Body of pancreas (tissue), 4 donors: ENCODE measurements around the gene USF3. TPM values are rescaled to one million over a fixed set of nuclear protein-coding genes. Genes with fewer than 3 reads are reported as not detected.

ENCODE experiments used
- ATAC-seq: fragments of 150-250 bp; one replicate; pipeline ENCODE4 v1.9.1; 2016
- DNase-seq, 4 donors: peaks; one replicate each; pipeline ENCODE4 v3.0.0-alpha.2; 2019
- H3K27ac ChIP-seq, 4 donors: fragments of 200-600 bp; sonication (generic); 1 replicate in 3 of 4; 2 replicates in 1 of 4; pipeline versions ENCODE4 v1.5.1 to v1.6.1; 2016 to 2019; ENCODE audit warnings: mild to moderate bottlenecking in 1 of 4, mixed read lengths in 1 of 4, moderate library complexity in 1 of 4
- H3K27me3 ChIP-seq, 2 donors: fragments of 200-600 bp; sonication (generic); one replicate each; pipeline ENCODE4 v1.6.0; 2016; ENCODE audit warnings: mild to moderate bottlenecking in 1 of 2
- H3K36me3 ChIP-seq, 2 donors: fragments of 200-600 bp; sonication (generic); replicated peaks in 1 of 2; 2 replicates each; pipeline ENCODE4 v1.5.1; 2016; ENCODE audit warnings: low read depth in 2 of 2; ENCODE audit not compliant: insufficient read depth in 1 of 2
- H3K4me1 ChIP-seq: fragments of 200-600 bp; sonication (generic); one replicate; pipeline ENCODE4 v1.6.0; 2016
- H3K4me3 ChIP-seq, 2 donors: fragments of 200-600 bp; sonication (generic); 1 replicate in 1 of 2; 2 replicates in 1 of 2; pipeline ENCODE4 v1.5.1; 2016 to 2019
- H3K9me3 ChIP-seq, 3 donors: fragments of 200-600 bp; sonication (generic); 1 replicate in 2 of 3; 2 replicates in 1 of 3; pipeline ENCODE4 v1.5.1; 2016
- CTCF ChIP-seq, 7 experiments: fragments of 450-650 bp in 4 of 7; fragments of 200-600 bp in 3 of 7; sonication (generic) in 3 of 7; IDR thresholded peaks; one replicate each; pipeline ENCODE4 v1.5.1; 2016 to 2019; ENCODE audit warnings: antibody characterized with exemption in 7 of 7
- POLR2A ChIP-seq, 3 donors: fragments of 450-650 bp; IDR thresholded peaks; one replicate each; pipeline ENCODE4 v1.6.1; 2016; ENCODE audit warnings: antibody characterized with exemption in 3 of 3, mild to moderate bottlenecking in 2 of 3
- WGBS, 2 donors: methylation state at CpG; one replicate each; pipeline ENCODE4 v1.1.5; 2017; 5-methylcytosine and 5-hydroxymethylcytosine counted together
- intact Hi-C: fragments of 100-400 bp; cut with DNase I; formaldehyde crosslinking; loops from one replicate; pipeline ENCODE4 v1.15.1; 2023
- total RNA-seq, 2 donors: library from RNA; depleted of rRNA; stranded (reverse); fragments of >200 nt; gene quantifications; one replicate each; pipeline ENCODE4 v1.1.0, GENCODE V29; 2016

The USF3 gene
- total RNA-seq, 2 donors from 2014 or later, result 10.5 to 13.2 TPM

- Histone ChIP-seq H3K27me3 (no peaks in the 10 kb centered on the region), H3K27ac (no peak overlapping the region), H3K36me3 (no peaks in the 10 kb centered on the region), H3K4me1 (no peaks in the 10 kb centered on the region), H3K9me3 (no peaks in the 10 kb centered on the region), H3K4me3 (no peak overlapping the region)
- ATAC-seq, result no peak
- no peak for TF ChIP-seq POLR2A (IDR thresholded peaks at IDR 0.05)
- TF ChIP-seq CTCF (IDR thresholded peaks at IDR 0.05), result no peak
- intact Hi-C loops, result no loop called here
- WGBS, 2 donors, result 48 to 61% methylated on average over 8 of the region's 8 CpGs
- DNase-seq, result no peak
Observed at GRCh38 chr3:113606539-113607218, 89.8 kb downstream of the USF3 start.

- Histone ChIP-seq H3K27ac (no peak overlapping the region), H3K36me3 (no peaks in the 10 kb centered on the region), H3K4me1 (peaks cover 8% of the 10 kb centered on the region), H3K9me3 (no peaks in the 10 kb centered on the region), H3K4me3 (no peak overlapping the region), H3K27me3 (no peaks in the 10 kb centered on the region)
- ATAC-seq (no peak), DNase-seq (no peak)
- intact Hi-C loops, result no loop called here
- 91 to 92% methylated on average over 11 of the region's 11 CpGs for WGBS, 2 donors
- no peak for TF ChIP-seq POLR2A (IDR thresholded peaks at IDR 0.05)
Observed at GRCh38 chr3:113602836-113603235, 93.6 kb downstream of the USF3 start.

GRCh38 chr3:113602256-113602655, 94.2 kb downstream of the USF3 start:
- no peak for TF ChIP-seq CTCF (IDR thresholded peaks at IDR 0.05)
- no peak for TF ChIP-seq POLR2A (IDR thresholded peaks at IDR 0.05)
- Histone ChIP-seq H3K27ac (no peak overlapping the region), H3K9me3 (no peaks in the 10 kb centered on the region), H3K27me3 (no peaks in the 10 kb centered on the region), H3K4me1 (peaks cover 8% of the 10 kb centered on the region), H3K36me3 (no peaks in the 10 kb centered on the region), H3K4me3 (no peak overlapping the region)
- intact Hi-C loops, result no loop called here
- DNase-seq (no peak), ATAC-seq (no peak)
- 93 to 95% methylated on average over 2 of the region's 2 CpGs for WGBS, 2 donors

- intact Hi-C loops, result no loop called here
- 74% methylated on average over 2 of the region's 2 CpGs for WGBS, 2 donors
Observed at GRCh38 chr3:113601240-113601639, 95.2 kb downstream of the USF3 start.

More at GRCh38 chr3:113601240-113601639, 95.2 kb downstream of the USF3 start:
- Histone ChIP-seq H3K9me3 (no peaks in the 10 kb centered on the region), H3K4me3 (no peak overlapping the region), H3K4me1 (peaks cover 8% of the 10 kb centered on the region), H3K36me3 (no peaks in the 10 kb centered on the region), H3K27me3 (no peaks in the 10 kb centered on the region), H3K27ac (no peak overlapping the region)
- no peak for ATAC-seq
- no peak for TF ChIP-seq CTCF (IDR thresholded peaks at IDR 0.05)
- TF ChIP-seq POLR2A (IDR thresholded peaks at IDR 0.05), result no peak
- no peak for DNase-seq
